Spleen (tissue), 7 donors: ENCODE data around the gene PIK3C2A.

Experiments used
- POLR2A ChIP-seq, 3 donors: fragments of 450-650 bp; IDR thresholded peaks; one replicate each; pipeline ENCODE4 v1.5.1; 2017; ENCODE audit warnings: antibody characterized with exemption in 3 of 3, mild to moderate bottlenecking in 1 of 3
- POLR2AphosphoS5 ChIP-seq, 3 donors: sonication (generic); formaldehyde crosslinking; IDR thresholded peaks; one replicate each; pipeline ENCODE4 v1.5.1; 2017; ENCODE audit warnings: antibody characterized with exemption in 3 of 3
- TF ChIP-seq, protein P1 (sequence below), 11 experiments: fragments of 200-600 bp in 7 of 11; fragments of 450-650 bp in 4 of 11; sonication (generic) in 4 of 11; IDR thresholded peaks in 8 of 11; conservative IDR thresholded peaks in 3 of 11; 1 replicate in 7 of 11; 2 replicates in 4 of 11; pipeline versions ENCODE4 v1.4.0 to v1.8.0; 2016 to 2021; ENCODE audit warnings: antibody characterized with exemption in 11 of 11, inconsistent platforms in 4 of 11, mild to moderate bottlenecking in 1 of 11
- donor health status: DM: no; HTN: no; CAD: no; lungs with moderate emphysema.
- donor health status: DM: no; HTN: no; CAD: no.
- donor health status: DM: no; HTN: no; CAD: no.

DNA sequence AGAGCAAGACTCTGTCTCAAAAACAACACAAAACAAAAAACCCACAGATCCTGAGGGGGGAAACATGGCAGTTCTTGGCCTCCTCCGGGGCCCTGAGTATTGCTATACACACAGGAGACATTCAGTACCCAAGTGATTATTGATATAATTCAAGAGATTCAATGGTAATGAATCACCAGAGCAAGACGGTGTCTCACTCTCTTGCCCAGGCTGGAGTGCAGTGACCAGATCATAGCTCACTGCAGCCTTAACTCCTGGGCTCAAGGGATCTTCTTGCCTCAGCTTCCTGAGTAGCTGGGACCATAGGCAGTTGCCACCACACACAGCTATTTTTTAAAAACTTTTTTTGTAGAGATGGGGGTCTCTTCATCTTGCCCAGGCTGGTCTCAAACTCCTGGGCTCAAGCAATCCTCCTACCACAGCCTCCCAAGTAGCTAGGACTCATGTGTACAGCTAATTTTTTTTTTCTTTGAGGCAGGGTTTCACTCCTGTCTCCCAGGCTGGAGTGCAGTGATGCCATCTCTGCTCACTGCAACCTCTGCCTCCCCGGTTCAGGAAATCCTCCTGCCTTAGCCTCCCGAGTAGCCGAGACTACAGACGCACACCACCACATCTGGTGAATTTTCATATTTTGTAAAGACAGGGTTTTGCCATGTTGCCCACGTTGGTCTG is 21.8 kb upstream of the PIK3C2A start:
- TF ChIP-seq, protein P1, sequence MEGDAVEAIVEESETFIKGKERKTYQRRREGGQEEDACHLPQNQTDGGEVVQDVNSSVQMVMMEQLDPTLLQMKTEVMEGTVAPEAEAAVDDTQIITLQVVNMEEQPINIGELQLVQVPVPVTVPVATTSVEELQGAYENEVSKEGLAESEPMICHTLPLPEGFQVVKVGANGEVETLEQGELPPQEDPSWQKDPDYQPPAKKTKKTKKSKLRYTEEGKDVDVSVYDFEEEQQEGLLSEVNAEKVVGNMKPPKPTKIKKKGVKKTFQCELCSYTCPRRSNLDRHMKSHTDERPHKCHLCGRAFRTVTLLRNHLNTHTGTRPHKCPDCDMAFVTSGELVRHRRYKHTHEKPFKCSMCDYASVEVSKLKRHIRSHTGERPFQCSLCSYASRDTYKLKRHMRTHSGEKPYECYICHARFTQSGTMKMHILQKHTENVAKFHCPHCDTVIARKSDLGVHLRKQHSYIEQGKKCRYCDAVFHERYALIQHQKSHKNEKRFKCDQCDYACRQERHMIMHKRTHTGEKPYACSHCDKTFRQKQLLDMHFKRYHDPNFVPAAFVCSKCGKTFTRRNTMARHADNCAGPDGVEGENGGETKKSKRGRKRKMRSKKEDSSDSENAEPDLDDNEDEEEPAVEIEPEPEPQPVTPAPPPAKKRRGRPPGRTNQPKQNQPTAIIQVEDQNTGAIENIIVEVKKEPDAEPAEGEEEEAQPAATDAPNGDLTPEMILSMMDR (IDR thresholded peaks at IDR 0.05 in 8 of 11, conservative IDR thresholded peaks at IDR 0.05 in 3 of 11) = no peak
- TF ChIP-seq POLR2A (IDR thresholded peaks at IDR 0.05) (no peak), POLR2AphosphoS5 (IDR thresholded peaks at IDR 0.05) (no peak)
